GM19397 (cell line): Measurements from ENCODE around the gene RNU1-1.
"Not testable (repeated sequence)": the region's sequence is repeated elsewhere in the genome, so short reads cannot be mapped to it uniquely, and the experiment has no call there.

Experiments used
- ATAC-seq: cut with Tn5 transposase; IDR thresholded peaks from one replicate; pipeline ENCODE4 v1.9.1; 2021; ENCODE audit warnings: mild to moderate bottlenecking, moderate library complexity; ENCODE audit not compliant: unreplicated experiment

The RNU1-1 gene

GRCh38 chr1:16498047-16498446 is 16.0 kb downstream of the RNU1-1 start:
- not testable (repeated sequence) for ATAC-seq

- not testable (repeated sequence) for ATAC-seq
These were observed 16.6 kb downstream of the RNU1-1 start for GRCh38 chr1:16497474-16497904.

- ATAC-seq, result not testable (repeated sequence)
These were observed 20.4 kb downstream of the RNU1-1 start for GRCh38 chr1:16493731-16494130.

GRCh38 chr1:16492937-16493336 is 21.1 kb downstream of the RNU1-1 start:
- not testable (repeated sequence) for ATAC-seq

- ATAC-seq, result no peak
These were observed 22.9 kb downstream of the RNU1-1 start for GRCh38 chr1:16491056-16491675.

- not testable (repeated sequence) for ATAC-seq
These were observed 24.7 kb downstream of the RNU1-1 start for GRCh38 chr1:16489195-16489880.

GRCh38 chr1:16487011-16487410 is 27.1 kb downstream of the RNU1-1 start:
- ATAC-seq, result not testable (repeated sequence)

GRCh38 chr1:16486316-16486715 is 27.8 kb downstream of the RNU1-1 start:
- ATAC-seq, result not testable (repeated sequence)

- no peak for ATAC-seq
These were observed 29.2 kb downstream of the RNU1-1 start for GRCh38 chr1:16484931-16485330.

GRCh38 chr1:16484501-16484835 is 29.6 kb downstream of the RNU1-1 start:
- no peak for ATAC-seq

- not testable (repeated sequence) for ATAC-seq
These were observed 30.2 kb downstream of the RNU1-1 start for GRCh38 chr1:16483639-16484500.

GRCh38 chr1:16483146-16483545 is 30.9 kb downstream of the RNU1-1 start:
- ATAC-seq, result not testable (repeated sequence)

GRCh38 chr1:16478091-16478490 is 36.0 kb downstream of the RNU1-1 start:
- no peak for ATAC-seq

- not testable (repeated sequence) for ATAC-seq
These were observed 38.0 kb downstream of the RNU1-1 start for GRCh38 chr1:16475771-16476770.

GRCh38 chr1:16474891-16475290 is 39.2 kb downstream of the RNU1-1 start:
- ATAC-seq, result not testable (repeated sequence)

- no peak for ATAC-seq
These were observed 39.8 kb downstream of the RNU1-1 start for GRCh38 chr1:16474166-16474800.

- ATAC-seq, result no peak
These were observed 45.5 kb downstream of the RNU1-1 start for GRCh38 chr1:16468558-16468957.

- ATAC-seq, result no peak
These were observed 49.0 kb downstream of the RNU1-1 start for GRCh38 chr1:16464917-16465625.
